ENCODE measurements around the gene MTA2. TPM values are rescaled to one million over a fixed set of nuclear protein-coding genes. Genes with fewer than 3 reads are reported as not detected.

MTA2 gene
- total and polyA plus RNA-seq, 2 of the 8 experiments (the other 6 are each of a cell fraction or from before 2014, with no cell fraction given): 25.7 to 114 TPM

- TF ChIP-seq KDM5A (IDR thresholded peaks at IDR 0.05; ENCODE audit: low read length): no peak
- TF ChIP-seq NANOG (IDR thresholded peaks at IDR 0.05; ENCODE audit: insufficient read depth, low read depth, low read length, poor library complexity, severe bottlenecking): no peak
- no peak for TF ChIP-seq RFX5 (IDR thresholded peaks at IDR 0.05; ENCODE audit: borderline replicate concordance, low read depth, low read length)
These were observed 9.4 kb downstream of the MTA2 start (continued) for GRCh38 chr11:62592146-62592815.

Data from H1 (cell line).